T-cell (primary cell): ENCODE results near the gene PTER. TPM values are rescaled to one million over a fixed set of nuclear protein-coding genes. Genes with fewer than 3 reads are reported as not detected.

Source experiments
- ATAC-seq, 4 experiments: fragments of 200-7000 bp in 3 of 4; fragments of 150-1000 bp in 1 of 4; cut with Tn5 transposase; replicated peaks in 1 of 4; 1 replicate in 3 of 4; 2 replicates in 1 of 4; pipeline ENCODE4 v1.10.0; 2021; ENCODE audit warnings: moderate library complexity in 3 of 4, mild to moderate bottlenecking in 2 of 4, moderate number of reproducible peaks in 1 of 4
- CTCF ChIA-PET, 2 donors: fragments of 300-600 bp; sonication (Branson Sonifier 250); formaldehyde crosslinking; loops; one replicate each; lab custom pipeline; 2022; ENCODE audit warnings: antibody characterized with exemption in 2 of 2; lab: Charles Lee
- POLR2A ChIA-PET, 2 donors: fragments of 300-600 bp; sonication (Branson Sonifier 250); formaldehyde crosslinking; loops; one replicate each; lab custom pipeline; 2022; ENCODE audit warnings: antibody characterized with exemption in 2 of 2; lab: Charles Lee
- DNase-seq, 35 experiments: peaks; one replicate each; pipeline versions ENCODE4 v3.0.0 to v3.0.0-alpha.2; 2013 to 2023
- H3K27ac ChIP-seq: one replicate; pipeline ENCODE4 v1.5.1; 2013; ENCODE audit warnings: low read length
- H3K27me3 ChIP-seq, 2 experiments: replicated peaks in 1 of 2; 1 replicate in 1 of 2; 2 replicates in 1 of 2; pipeline versions ENCODE4 v1.6.1 to v1.7.0; 2013; ENCODE audit warnings: low read length in 1 of 2, mixed read lengths in 1 of 2; ENCODE audit not compliant: control insufficient read depth in 2 of 2, insufficient read depth in 2 of 2; ENCODE audit errors: extremely low read depth in 1 of 2
- H3K36me3 ChIP-seq, 2 donors: 1 replicate in 1 of 2; 2 replicates in 1 of 2; pipeline versions ENCODE4 v1.6.1 to v1.7.0; 2013; ENCODE audit warnings: low read length in 1 of 2; ENCODE audit not compliant: control insufficient read depth in 2 of 2, insufficient read depth in 1 of 2; ENCODE audit errors: extremely low read depth in 1 of 2
- H3K4me1 ChIP-seq, 2 experiments: 1 replicate in 1 of 2; 2 replicates in 1 of 2; pipeline versions ENCODE4 v1.6.1 to v1.7.0; 2013; ENCODE audit warnings: low read length in 2 of 2, mixed read lengths in 1 of 2; ENCODE audit not compliant: insufficient read depth in 2 of 2, control insufficient read depth in 1 of 2; ENCODE audit errors: extremely low read depth in 1 of 2
- H3K4me3 ChIP-seq, 2 donors: 1 replicate in 1 of 2; 2 replicates in 1 of 2; pipeline versions ENCODE4 v1.5.1 to v1.7.0; 2013; ENCODE audit warnings: mild to moderate bottlenecking in 2 of 2, low read length in 1 of 2, moderate library complexity in 1 of 2; ENCODE audit not compliant: control insufficient read depth in 1 of 2; ENCODE audit errors: extremely low read depth in 1 of 2
- H3K9me3 ChIP-seq: 2 replicates; pipeline ENCODE4 v1.7.0; 2013
- H3K27ac Mint-ChIP-seq, 2 donors: one replicate each; pipeline ENCODE4 v1.8.0; 2020 to 2021; ENCODE audit warnings: mild to moderate bottlenecking in 2 of 2, mixed read lengths in 2 of 2
- H3K27me3 Mint-ChIP-seq, 2 donors: one replicate each; pipeline ENCODE4 v1.8.0; 2021 to 2022; ENCODE audit warnings: mixed read lengths in 2 of 2
- H3K36me3 Mint-ChIP-seq: one replicate; pipeline ENCODE4 v1.8.0; 2021; ENCODE audit warnings: mixed read lengths
- H3K4me1 Mint-ChIP-seq, 3 donors: one replicate each; pipeline ENCODE4 v1.8.0; 2020 to 2022; ENCODE audit warnings: mixed read lengths in 3 of 3, mild to moderate bottlenecking in 1 of 3
- H3K4me3 Mint-ChIP-seq, 3 donors: one replicate each; pipeline ENCODE4 v1.8.0; 2020 to 2022; ENCODE audit warnings: mild to moderate bottlenecking in 3 of 3, mixed read lengths in 3 of 3, moderate library complexity in 3 of 3
- H3K9me3 Mint-ChIP-seq, 3 donors: one replicate each; pipeline ENCODE4 v1.8.0; 2020 to 2022; ENCODE audit warnings: mixed read lengths in 3 of 3
- WGBS: methylation state at CpG from one replicate; pipeline ENCODE4 v1.1.5; 2013; ENCODE audit warnings: missing lambda C conversion rate; ENCODE audit not compliant: insufficient coverage; 5-methylcytosine and 5-hydroxymethylcytosine counted together
- total RNA-seq, 35 experiments: library from RNA in 6 of 35; stranded (reverse) in 6 of 35; fragments of 120-200 nt in 1 of 35; gene quantifications; one replicate each; pipeline versions ENCODE4 v1.2.1 to v1.2.4 and lab custom pipeline; 2013 to 2026

Gene PTER
- total RNA-seq, 5 donors from 2014 or later (not counting 1 experiment from before 2014, with no cell fraction given): 12.9 to 18.6 (median 16.7) TPM

DNA sequence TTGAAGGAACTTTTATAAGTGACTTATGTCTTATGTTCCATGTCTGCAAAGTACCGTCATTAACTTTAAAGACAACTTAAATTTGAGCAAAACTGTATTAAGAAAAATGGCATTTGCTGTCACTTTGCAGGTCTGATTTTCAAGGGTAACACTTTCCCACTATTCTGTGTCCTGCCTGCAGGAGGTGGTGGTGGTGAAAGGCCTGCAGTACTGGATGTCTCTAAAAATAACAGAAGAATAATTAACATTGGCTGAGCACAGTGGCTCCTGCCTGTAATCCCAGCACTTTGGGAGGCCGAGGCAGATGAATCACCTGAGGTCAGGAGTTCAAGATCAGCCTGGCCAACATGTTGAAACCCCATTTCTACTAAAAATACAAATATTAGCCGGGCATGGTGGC, 13.2 kb upstream of the PTER start:
- H3K27ac Mint-ChIP-seq: no peak overlapping the region
- Histone ChIP-seq H3K36me3 (no peaks in the 10 kb centered on the region), H3K9me3 (no peaks in the 10 kb centered on the region), H3K27ac (no peak overlapping the region), H3K4me3 (no peak overlapping the region), H3K4me1 (no peaks in the 10 kb centered on the region), H3K27me3 (peaks cover 0 to 3% of the 10 kb centered on the region in 2 experiments)
- CTCF ChIA-PET: no interaction called here
- H3K36me3 Mint-ChIP-seq: no peaks in the 10 kb centered on the region
- no peaks in the 10 kb centered on the region for H3K4me1 Mint-ChIP-seq
- no peak for DNase-seq
- no peak for ATAC-seq
- POLR2A ChIA-PET: no interaction called here
- no CpG with 5 or more reads among the region's 3 CpGs for WGBS
- H3K27me3 Mint-ChIP-seq: peaks cover 7 to 10% of the 10 kb centered on the region in 2 donors
- no peak overlapping the region for H3K4me3 Mint-ChIP-seq
- H3K9me3 Mint-ChIP-seq: peaks cover 0 to 6% (median 3%) of the 10 kb centered on the region in 3 donors

DNA sequence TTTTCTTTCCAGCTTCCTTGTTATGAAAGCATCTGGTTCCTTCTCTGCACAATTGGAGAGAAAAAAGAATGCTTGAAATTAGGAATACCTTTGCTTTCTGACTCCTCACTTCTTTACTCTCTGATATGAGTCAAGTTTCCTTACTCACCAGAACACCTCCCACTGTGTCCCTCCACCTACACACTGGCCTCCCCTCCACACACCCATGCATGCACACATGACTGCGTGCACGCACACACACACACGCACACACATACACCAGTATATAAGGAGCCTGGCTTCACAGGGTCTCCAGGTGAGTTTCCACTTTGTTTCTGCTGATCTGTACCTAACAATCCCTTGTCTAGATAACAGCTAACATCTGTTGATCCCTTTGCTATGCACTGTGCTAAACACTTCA, 11.4 kb upstream of the PTER start:
- 100% methylated on average over 3 of the region's 3 CpGs for WGBS
- H3K4me1 Mint-ChIP-seq: no peaks in the 10 kb centered on the region
- peaks cover 0 to 6% (median 3%) of the 10 kb centered on the region in 3 donors for H3K9me3 Mint-ChIP-seq
- ATAC-seq (no peak), DNase-seq (no peak)
- H3K27ac ChIP-seq: no peak overlapping the region
- H3K36me3 ChIP-seq: no peaks in the 10 kb centered on the region
- no peaks in the 10 kb centered on the region for H3K36me3 Mint-ChIP-seq
- CTCF ChIA-PET: interaction anchor here in 1 of 2 donors (0.6 kb wide), 1 partner anchor 852 kb away, joined by 3 read pairs; no protein-coding TSS in a partner anchor
- no peak overlapping the region for H3K4me3 ChIP-seq
- H3K4me3 Mint-ChIP-seq: no peak overlapping the region
- H3K27me3 Mint-ChIP-seq: peaks cover 0 to 1% of the 10 kb centered on the region in 2 donors
- POLR2A ChIA-PET: no interaction called here
- no peaks in the 10 kb centered on the region for H3K4me1 ChIP-seq
- H3K27me3 ChIP-seq: peaks cover 0 to 3% of the 10 kb centered on the region in 2 experiments
- no peak overlapping the region for H3K27ac Mint-ChIP-seq
- no peaks in the 10 kb centered on the region for H3K9me3 ChIP-seq

DNA sequence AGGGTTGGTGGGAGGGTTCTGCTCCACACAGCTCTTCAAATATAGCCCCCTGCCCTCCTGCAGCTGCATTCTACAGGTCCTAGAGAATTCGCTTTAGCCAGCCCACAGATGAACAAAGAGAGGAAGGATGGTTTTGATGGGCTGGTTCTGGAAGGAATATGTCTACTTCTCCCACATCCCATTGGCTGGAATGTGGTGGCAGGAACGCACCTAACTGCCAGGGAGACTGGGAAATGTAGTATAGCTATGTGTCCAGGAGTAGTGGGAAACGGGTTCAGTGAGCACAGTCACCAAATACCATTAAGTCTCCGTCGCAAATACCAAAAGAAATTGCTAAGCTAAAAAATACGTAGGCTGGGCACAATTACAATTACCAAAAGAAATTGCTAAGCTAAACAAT, 7.3 kb upstream of the PTER start:
- no peak overlapping the region for H3K27ac Mint-ChIP-seq
- Histone ChIP-seq H3K4me1 (no peaks in the 10 kb centered on the region), H3K27me3 (peaks cover 0 to 4% of the 10 kb centered on the region in 2 experiments), H3K4me3 (no peak overlapping the region), H3K36me3 (no peaks in the 10 kb centered on the region), H3K27ac (no peak overlapping the region), H3K9me3 (no peaks in the 10 kb centered on the region)
- CTCF ChIA-PET: interaction anchor here in 1 of 2 donors (0.8 kb wide), 1 partner anchor 9 kb away, joined by 8 read pairs; no protein-coding TSS in a partner anchor
- no peak for DNase-seq
- H3K36me3 Mint-ChIP-seq: no peaks in the 10 kb centered on the region
- ATAC-seq: no peak
- H3K4me1 Mint-ChIP-seq: no peaks in the 10 kb centered on the region
- no peaks in the 10 kb centered on the region for H3K27me3 Mint-ChIP-seq
- H3K4me3 Mint-ChIP-seq: no peak overlapping the region
- POLR2A ChIA-PET: no interaction called here
- 94% methylated on average over 3 of the region's 6 CpGs for WGBS
- peaks cover 0 to 6% (median 3%) of the 10 kb centered on the region in 3 donors for H3K9me3 Mint-ChIP-seq

DNA sequence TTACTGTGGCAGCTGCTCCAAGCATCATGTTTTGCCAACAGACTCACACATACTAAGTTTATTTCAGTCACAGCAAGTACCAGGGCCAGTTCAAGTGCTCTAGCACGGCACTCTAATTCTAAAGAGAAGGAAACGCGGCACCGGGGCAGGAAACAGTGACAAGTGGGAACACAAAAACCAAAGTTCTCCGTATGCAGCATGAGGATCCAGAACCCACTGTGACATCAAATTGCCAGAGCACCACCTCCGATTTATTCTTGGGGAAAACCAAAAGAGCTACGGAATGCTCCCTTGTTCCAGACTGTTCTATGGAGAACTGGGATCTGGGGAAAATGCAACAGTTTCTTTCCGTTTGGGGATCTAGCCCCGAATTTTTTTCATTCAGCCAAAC, 448 bp upstream of the PTER start:
- ChIA-PET CTCF (interaction anchor here in 1 of 2 donors (0.7 kb wide), 1 partner anchor 557 kb away, joined by 7 read pairs; no protein-coding TSS in a partner anchor), POLR2A (interaction anchor here in 1 of 2 donors (0.6 to 0.8 kb wide), 2 partner anchors 94 to 381 kb away, joined by 4 to 9 read pairs; partner anchors contain the start of gene RSU1)
- DNase-seq: peak in 22 of 35 experiments; percentile 2 to 38 (median 12)
- Mint-ChIP-seq H3K27ac (peak overlapping the region; percentile 90), H3K4me3 (peak overlapping the region; percentile 85 to 91 (median 87)), H3K36me3 (peaks cover 17% of the 10 kb centered on the region), H3K27me3 (no peaks in the 10 kb centered on the region), H3K9me3 (no peaks in the 10 kb centered on the region), H3K4me1 (peaks cover 44 to 45% (median 45%) of the 10 kb centered on the region in 3 donors)
- H3K36me3 ChIP-seq: peaks cover 0 to 3% of the 10 kb centered on the region in 2 donors
- peaks cover 0 to 41% of the 10 kb centered on the region in 2 experiments for H3K4me1 ChIP-seq
- WGBS: 0% methylated on average over 7 of the region's 9 CpGs
- no peaks in the 10 kb centered on the region for H3K27me3 ChIP-seq
- H3K9me3 ChIP-seq: no peaks in the 10 kb centered on the region
- peak; percentile 8 to 28 (median 14) for ATAC-seq
- peak overlapping the region; percentile 35 for H3K27ac ChIP-seq
- H3K4me3 ChIP-seq: peak overlapping the region; percentile 81 to 89

DNA sequence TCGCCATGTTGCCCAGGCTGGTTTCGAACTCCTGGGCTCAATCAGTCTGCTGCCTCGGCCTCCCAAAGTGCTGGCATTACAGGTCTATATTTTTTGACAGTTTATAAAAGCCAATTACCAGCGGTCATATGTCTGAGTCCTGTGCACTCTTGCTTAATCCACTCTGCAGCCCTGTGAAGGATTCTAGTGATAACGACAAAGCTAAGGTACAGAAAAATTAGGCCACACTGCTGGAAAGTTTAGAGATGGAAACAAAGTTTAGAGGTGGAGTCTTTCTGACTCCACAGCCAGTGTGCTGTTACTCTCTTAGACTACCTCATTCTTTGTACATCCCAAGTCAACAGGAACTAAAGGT, 707 bp downstream of the PTER start:
- H3K36me3 ChIP-seq: peaks cover 0 to 3% of the 10 kb centered on the region in 2 donors
- ATAC-seq: no peak
- H3K9me3 Mint-ChIP-seq: no peaks in the 10 kb centered on the region
- ChIA-PET POLR2A (interaction anchor here (0.5 to 0.6 kb wide), 3 partner anchors 678 to 1260 kb away, joined by 6 to 9 read pairs (median 6); no protein-coding TSS in a partner anchor), CTCF (interaction anchor here in 1 of 2 donors (0.6 to 0.7 kb wide), 4 partner anchors 68 to 789 kb away, joined by 3 to 7 read pairs (median 3); no protein-coding TSS in a partner anchor)
- no peaks in the 10 kb centered on the region for H3K27me3 ChIP-seq
- H3K36me3 Mint-ChIP-seq: peaks cover 19% of the 10 kb centered on the region
- H3K27ac Mint-ChIP-seq: peak overlapping the region; percentile 90
- no peaks in the 10 kb centered on the region for H3K27me3 Mint-ChIP-seq
- DNase-seq: no peak
- peak overlapping the region; percentile 81 to 89 for H3K4me3 ChIP-seq
- H3K4me3 Mint-ChIP-seq: peak overlapping the region; percentile 85 to 91 (median 87)
- WGBS: 20% methylated on average over 2 of the region's 5 CpGs
- H3K9me3 ChIP-seq: no peaks in the 10 kb centered on the region
- H3K4me1 ChIP-seq: peaks cover 0 to 41% of the 10 kb centered on the region in 2 experiments
- H3K27ac ChIP-seq: peak overlapping the region; percentile 75
- H3K4me1 Mint-ChIP-seq: peaks cover 51 to 55% (median 53%) of the 10 kb centered on the region in 3 donors

DNA sequence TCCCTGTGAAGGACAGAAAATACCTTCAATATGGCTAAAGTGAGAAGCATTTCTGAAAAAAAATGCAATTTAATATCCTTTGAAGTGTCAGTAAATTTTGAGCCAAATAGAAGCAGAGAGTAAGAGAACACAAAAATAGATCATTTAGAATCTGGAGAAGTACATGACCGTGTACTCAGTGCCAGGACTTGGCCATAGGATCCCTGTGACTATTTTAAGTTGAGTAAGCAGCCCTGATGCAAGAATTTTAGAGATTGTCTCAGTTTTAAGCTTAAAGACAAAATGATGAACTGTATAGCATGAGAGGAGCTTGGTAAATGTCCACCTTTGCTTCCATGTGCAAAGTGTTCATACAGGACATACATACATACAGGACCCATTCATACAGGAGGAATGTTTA, 2.5 kb downstream of the PTER start:
- no peak overlapping the region for H3K27ac ChIP-seq
- CTCF ChIA-PET: interaction anchor here in 1 of 2 donors (0.6 kb wide), 2 partner anchors 553 to 814 kb away, joined by 3 read pairs; no protein-coding TSS in a partner anchor
- H3K27me3 ChIP-seq: no peaks in the 10 kb centered on the region
- Mint-ChIP-seq H3K36me3 (peaks cover 28% of the 10 kb centered on the region), H3K27ac (peak overlapping the region; percentile 57), H3K27me3 (no peaks in the 10 kb centered on the region), H3K4me3 (peak overlapping the region in 2 of 3 donors; percentile 59 to 85), H3K9me3 (no peaks in the 10 kb centered on the region), H3K4me1 (peaks cover 59 to 63% (median 60%) of the 10 kb centered on the region in 3 donors)
- DNase-seq (no peak), ATAC-seq (no peak)
- H3K4me3 ChIP-seq: no peak overlapping the region
- H3K9me3 ChIP-seq: no peaks in the 10 kb centered on the region
- POLR2A ChIA-PET: no interaction called here
- peaks cover 3 to 6% of the 10 kb centered on the region in 2 donors for H3K36me3 ChIP-seq
- WGBS: 100% methylated on average over 1 of the region's 1 CpG
- H3K4me1 ChIP-seq: peaks cover 0 to 41% of the 10 kb centered on the region in 2 experiments
